Kidney capillary endothelial cell (primary cell): ENCODE data around the gene CPN2.

Experiments
- DNase-seq: peaks from one replicate; pipeline ENCODE4 v3.0.0-alpha.2; 2018; ENCODE audit warnings: low spot score

The CPN2 gene

GRCh38 chr3:194312186-194312742 lies 38.9 kb downstream of the CPN2 start:
- no peak for DNase-seq

GRCh38 chr3:194311000-194311399 lies 40.1 kb downstream of the CPN2 start:
- no peak for DNase-seq

- DNase-seq: no peak
Measured at GRCh38 chr3:194310060-194310835, 40.9 kb downstream of the CPN2 start.

- no peak for DNase-seq
Measured at GRCh38 chr3:194308601-194309449, 42.3 kb downstream of the CPN2 start.

- no peak for DNase-seq
Measured at GRCh38 chr3:194307849-194308248, 43.3 kb downstream of the CPN2 start.

- no peak for DNase-seq
Measured at GRCh38 chr3:194306771-194307640, 44.1 kb downstream of the CPN2 start.

GRCh38 chr3:194306109-194306686 lies 44.9 kb downstream of the CPN2 start:
- DNase-seq: peak; percentile 33

GRCh38 chr3:194305356-194306108 lies 45.6 kb downstream of the CPN2 start:
- DNase-seq: no peak

GRCh38 chr3:194304186-194304917 lies 46.8 kb downstream of the CPN2 start:
- DNase-seq: no peak

- DNase-seq: no peak
Measured at GRCh38 chr3:194303749-194304148, 47.4 kb downstream of the CPN2 start.

GRCh38 chr3:194301730-194302129 lies 49.4 kb downstream of the CPN2 start:
- no peak for DNase-seq

- no peak for DNase-seq
Measured at GRCh38 chr3:194300936-194301335, 50.2 kb downstream of the CPN2 start.

- DNase-seq: no peak
Measured at GRCh38 chr3:194300382-194300758, 50.8 kb downstream of the CPN2 start.

GRCh38 chr3:194298331-194299227 lies 52.5 kb downstream of the CPN2 start:
- DNase-seq: no peak

GRCh38 chr3:194296454-194297263 lies 54.5 kb downstream of the CPN2 start:
- peak; percentile 65 for DNase-seq

- no peak for DNase-seq
Measured at GRCh38 chr3:194294895-194295214, 56.3 kb downstream of the CPN2 start.

GRCh38 chr3:194294199-194294894 lies 56.8 kb downstream of the CPN2 start:
- no peak for DNase-seq
